Right lobe of liver (tissue), 4 donors: ENCODE measurements around the gene CYP2R1.

Experiments used
- POLR2A ChIP-seq: fragments of 450-650 bp; IDR thresholded peaks from one replicate; pipeline ENCODE4 v1.6.1; 2017; ENCODE audit warnings: antibody characterized with exemption, mild to moderate bottlenecking
- TF ChIP-seq, protein P1 (sequence below), 4 donors: fragments of 200-600 bp in 3 of 4; fragments of 450-650 bp in 1 of 4; IDR thresholded peaks; one replicate each; pipeline versions ENCODE4 v1.5.1 to v1.8.0; 2016 to 2022; ENCODE audit warnings: antibody characterized with exemption in 4 of 4, mild to moderate bottlenecking in 2 of 4
- donor health status: DM: no; HTN: no; CAD: no.
- donor health status: DM: no; HTN: no; CAD: no.
- donor health status: DM: no; HTN: yes; CAD: no.

DNA sequence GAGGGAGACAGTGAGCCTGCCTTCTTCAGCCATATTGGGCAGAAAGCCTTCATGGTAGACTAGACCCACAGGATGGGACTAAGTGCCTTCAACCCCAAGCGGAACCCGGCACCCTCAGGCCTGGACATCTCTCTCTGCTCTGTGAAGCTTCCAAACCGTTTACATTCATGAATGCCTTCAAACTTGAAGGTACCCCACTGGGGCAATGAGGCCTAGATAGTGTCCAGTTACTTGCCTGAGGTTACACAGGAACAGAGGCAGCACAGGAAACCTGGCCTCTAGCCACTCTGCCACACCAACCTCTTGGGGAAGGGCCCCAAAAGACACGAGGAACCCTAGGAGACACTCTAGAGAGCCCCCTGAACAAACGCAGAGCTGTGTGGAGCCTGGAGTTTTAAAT lies 14.5 kb upstream of the CYP2R1 start:
- TF ChIP-seq, protein P1, sequence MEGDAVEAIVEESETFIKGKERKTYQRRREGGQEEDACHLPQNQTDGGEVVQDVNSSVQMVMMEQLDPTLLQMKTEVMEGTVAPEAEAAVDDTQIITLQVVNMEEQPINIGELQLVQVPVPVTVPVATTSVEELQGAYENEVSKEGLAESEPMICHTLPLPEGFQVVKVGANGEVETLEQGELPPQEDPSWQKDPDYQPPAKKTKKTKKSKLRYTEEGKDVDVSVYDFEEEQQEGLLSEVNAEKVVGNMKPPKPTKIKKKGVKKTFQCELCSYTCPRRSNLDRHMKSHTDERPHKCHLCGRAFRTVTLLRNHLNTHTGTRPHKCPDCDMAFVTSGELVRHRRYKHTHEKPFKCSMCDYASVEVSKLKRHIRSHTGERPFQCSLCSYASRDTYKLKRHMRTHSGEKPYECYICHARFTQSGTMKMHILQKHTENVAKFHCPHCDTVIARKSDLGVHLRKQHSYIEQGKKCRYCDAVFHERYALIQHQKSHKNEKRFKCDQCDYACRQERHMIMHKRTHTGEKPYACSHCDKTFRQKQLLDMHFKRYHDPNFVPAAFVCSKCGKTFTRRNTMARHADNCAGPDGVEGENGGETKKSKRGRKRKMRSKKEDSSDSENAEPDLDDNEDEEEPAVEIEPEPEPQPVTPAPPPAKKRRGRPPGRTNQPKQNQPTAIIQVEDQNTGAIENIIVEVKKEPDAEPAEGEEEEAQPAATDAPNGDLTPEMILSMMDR (IDR thresholded peaks at IDR 0.05): no peak
- TF ChIP-seq POLR2A: no peak
